ENCODE results near the gene FGF9.

The FGF9 gene

GRCh38 chr13:21675095-21675991 is 4.5 kb downstream of the FGF9 start:
- DNase-seq: no peak

- DNase-seq: no peak
Observed at GRCh38 chr13:21676611-21677021, 5.7 kb downstream of the FGF9 start.

- DNase-seq: no peak
Observed at GRCh38 chr13:21677075-21677623, 6.3 kb downstream of the FGF9 start.

GRCh38 chr13:21683034-21683733 is 12.3 kb downstream of the FGF9 start:
- DNase-seq: no peak

GRCh38 chr13:21684576-21684975 is 13.7 kb downstream of the FGF9 start:
- no peak for DNase-seq

- DNase-seq: no peak
Observed at GRCh38 chr13:21685485-21686064, 14.7 kb downstream of the FGF9 start.

- DNase-seq: no peak
Observed at GRCh38 chr13:21686751-21687391, 16.0 kb downstream of the FGF9 start.

- DNase-seq: no peak
Observed at GRCh38 chr13:21688056-21688455, 17.2 kb downstream of the FGF9 start.

- DNase-seq: no peak
Observed at GRCh38 chr13:21689097-21689496, 18.2 kb downstream of the FGF9 start.

- no peak for DNase-seq
Observed at GRCh38 chr13:21690955-21691354, 20.1 kb downstream of the FGF9 start.

GRCh38 chr13:21691500-21691899 is 20.6 kb downstream of the FGF9 start:
- DNase-seq: no peak

- no peak for DNase-seq
Observed at GRCh38 chr13:21691928-21692327, 21.1 kb downstream of the FGF9 start.

GRCh38 chr13:21694831-21695230 is 24.0 kb downstream of the FGF9 start:
- DNase-seq: no peak

- DNase-seq: no peak
Observed at GRCh38 chr13:21695546-21695945, 24.7 kb downstream of the FGF9 start.

- DNase-seq: no peak
Observed at GRCh38 chr13:21696865-21697448, 26.1 kb downstream of the FGF9 start.

GRCh38 chr13:21698817-21699679 is 28.2 kb downstream of the FGF9 start:
- DNase-seq: no peak

- DNase-seq: no peak
Observed at GRCh38 chr13:21701460-21701859, 30.6 kb downstream of the FGF9 start.

GRCh38 chr13:21703846-21704245 is 33.0 kb downstream of the FGF9 start:
- no peak for DNase-seq

GRCh38 chr13:21707586-21707985 is 36.7 kb downstream of the FGF9 start:
- no peak for DNase-seq

GRCh38 chr13:21709697-21710096 is 38.8 kb downstream of the FGF9 start:
- DNase-seq: no peak

- DNase-seq: no peak
Observed at GRCh38 chr13:21710163-21710562, 39.3 kb downstream of the FGF9 start.

- DNase-seq: no peak
Observed at GRCh38 chr13:21717817-21718216, 46.9 kb downstream of the FGF9 start.

All from hippocampal formation (tissue), 2 donors.